GM19238 (cell line): ENCODE results near the gene EGFL6.

Source experiments
- DNase-seq: peaks from one replicate; pipeline ENCODE4 v3.0.0; 2011; ENCODE audit warnings: low spot score; ENCODE audit not compliant: insufficient read length

Gene EGFL6, protein sequence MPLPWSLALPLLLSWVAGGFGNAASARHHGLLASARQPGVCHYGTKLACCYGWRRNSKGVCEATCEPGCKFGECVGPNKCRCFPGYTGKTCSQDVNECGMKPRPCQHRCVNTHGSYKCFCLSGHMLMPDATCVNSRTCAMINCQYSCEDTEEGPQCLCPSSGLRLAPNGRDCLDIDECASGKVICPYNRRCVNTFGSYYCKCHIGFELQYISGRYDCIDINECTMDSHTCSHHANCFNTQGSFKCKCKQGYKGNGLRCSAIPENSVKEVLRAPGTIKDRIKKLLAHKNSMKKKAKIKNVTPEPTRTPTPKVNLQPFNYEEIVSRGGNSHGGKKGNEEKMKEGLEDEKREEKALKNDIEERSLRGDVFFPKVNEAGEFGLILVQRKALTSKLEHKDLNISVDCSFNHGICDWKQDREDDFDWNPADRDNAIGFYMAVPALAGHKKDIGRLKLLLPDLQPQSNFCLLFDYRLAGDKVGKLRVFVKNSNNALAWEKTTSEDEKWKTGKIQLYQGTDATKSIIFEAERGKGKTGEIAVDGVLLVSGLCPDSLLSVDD

DNA sequence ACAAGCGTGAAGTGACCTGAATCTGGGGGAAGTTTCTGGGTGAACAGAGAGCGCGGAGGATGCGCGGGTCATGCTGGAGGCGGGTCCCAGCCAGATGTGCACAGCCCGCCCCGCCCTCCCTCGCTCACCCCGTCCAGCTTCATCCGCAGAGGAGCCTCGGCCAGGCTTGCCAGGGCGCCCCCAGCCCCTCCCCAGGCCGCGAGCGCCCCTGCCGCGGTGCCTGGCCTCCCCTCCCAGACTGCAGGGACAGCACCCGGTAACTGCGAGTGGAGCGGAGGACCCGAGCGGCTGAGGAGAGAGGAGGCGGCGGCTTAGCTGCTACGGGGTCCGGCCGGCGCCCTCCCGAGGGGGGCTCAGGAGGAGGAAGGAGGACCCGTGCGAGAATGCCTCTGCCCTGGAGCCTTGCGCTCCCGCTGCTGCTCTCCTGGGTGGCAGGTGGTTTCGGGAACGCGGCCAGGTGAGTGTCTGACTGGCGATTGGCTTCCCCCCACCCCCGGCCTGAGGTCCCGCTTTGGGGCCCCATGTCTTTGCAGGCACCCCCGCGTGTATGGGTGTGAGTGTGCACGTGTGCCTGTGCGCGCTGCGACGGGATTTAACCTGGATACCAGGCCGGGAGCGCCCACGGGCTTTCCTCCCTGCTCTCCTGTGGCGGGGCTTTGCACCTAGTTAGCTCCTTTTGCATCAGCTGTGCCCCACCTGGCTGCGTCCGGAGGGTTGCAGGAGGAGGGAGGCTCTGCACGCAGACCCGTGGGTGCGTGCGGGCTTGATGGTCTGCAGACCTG lies at the start of gene EGFL6:
Gene EGFL6, plus strand, starts transcription at position 123 of the 782 bp plus-strand sequence. Its CDS starts 261 bp downstream, at position 384.
- DNase-seq: no peak

DNA sequence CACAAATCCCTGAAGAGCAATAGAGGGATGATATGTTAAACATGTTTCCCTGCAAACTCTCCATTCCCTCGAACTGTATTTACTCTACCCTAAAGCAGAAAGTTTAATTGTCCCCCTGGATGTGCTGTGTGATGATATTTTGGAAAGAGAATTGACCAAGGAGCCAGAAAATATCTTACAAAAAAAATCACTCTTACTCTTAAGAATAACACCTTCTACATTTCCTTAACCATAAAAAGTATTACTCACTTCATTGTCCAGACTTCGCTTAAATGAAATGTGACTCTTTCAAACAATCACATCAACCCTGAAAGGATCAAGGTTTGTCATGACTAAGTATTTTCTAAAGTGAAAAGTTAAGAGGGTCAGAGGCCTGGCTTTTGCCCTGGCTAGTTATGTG lies 49.0 kb upstream of the EGFL6 start:
- DNase-seq: no peak

DNA sequence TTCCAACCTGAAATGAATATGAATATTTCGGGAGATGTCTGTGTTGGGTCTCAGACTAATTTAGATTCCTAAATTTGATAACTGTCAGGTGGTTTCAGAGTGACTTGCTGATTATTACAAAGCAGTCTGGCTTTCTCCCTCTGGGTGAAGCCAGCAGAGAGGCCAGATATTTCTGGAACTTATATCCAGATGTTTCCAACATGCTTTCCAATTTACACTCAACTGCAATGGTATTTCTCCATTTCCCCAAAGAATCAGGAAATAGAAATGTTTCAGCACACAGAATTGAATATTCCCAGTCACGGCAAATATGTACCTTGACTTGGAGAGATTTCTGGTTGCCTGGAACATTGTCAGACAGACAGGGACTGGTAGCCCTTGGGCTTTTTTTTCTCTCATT lies 48.5 kb upstream of the EGFL6 start:
- no peak for DNase-seq

DNA sequence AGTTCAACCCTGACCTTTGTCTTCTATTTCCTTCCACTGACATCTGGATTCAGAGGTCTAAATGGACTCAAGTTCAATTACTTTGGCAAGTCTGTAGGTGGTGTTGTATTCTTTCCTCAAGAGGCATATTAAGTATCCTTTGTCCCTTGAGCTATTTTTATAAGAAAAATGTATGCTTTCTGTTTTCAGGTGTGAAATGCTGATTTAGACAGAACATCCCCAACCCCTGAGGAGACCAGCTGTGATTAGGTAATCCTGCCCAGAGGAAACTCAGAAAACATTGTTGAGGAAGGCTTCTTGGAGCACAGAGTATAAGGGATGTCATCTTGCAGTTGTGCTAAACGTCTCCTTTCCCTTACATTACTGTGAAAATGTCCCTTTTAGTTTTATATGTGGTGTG lies 46.6 kb upstream of the EGFL6 start:
- no peak for DNase-seq

DNA sequence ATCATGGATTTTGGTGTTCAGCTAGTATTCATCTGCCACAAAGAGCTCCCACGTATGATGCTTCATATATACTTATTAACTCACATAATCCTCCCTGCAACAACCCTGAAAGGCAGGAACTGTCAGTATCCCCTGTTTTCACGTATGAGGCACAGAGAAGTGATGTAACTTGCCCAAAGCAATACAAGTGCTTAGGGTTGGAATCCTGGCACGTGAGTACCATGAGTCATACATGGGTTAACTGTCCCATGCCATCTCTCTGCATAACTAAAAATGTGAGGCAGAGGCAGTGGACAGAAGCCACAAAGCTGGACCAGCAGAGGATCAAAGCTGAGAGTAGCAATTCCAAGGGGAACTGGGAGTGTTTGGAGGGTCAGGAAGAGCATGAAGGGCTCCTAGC lies 35.7 kb upstream of the EGFL6 start:
- no peak for DNase-seq

DNA sequence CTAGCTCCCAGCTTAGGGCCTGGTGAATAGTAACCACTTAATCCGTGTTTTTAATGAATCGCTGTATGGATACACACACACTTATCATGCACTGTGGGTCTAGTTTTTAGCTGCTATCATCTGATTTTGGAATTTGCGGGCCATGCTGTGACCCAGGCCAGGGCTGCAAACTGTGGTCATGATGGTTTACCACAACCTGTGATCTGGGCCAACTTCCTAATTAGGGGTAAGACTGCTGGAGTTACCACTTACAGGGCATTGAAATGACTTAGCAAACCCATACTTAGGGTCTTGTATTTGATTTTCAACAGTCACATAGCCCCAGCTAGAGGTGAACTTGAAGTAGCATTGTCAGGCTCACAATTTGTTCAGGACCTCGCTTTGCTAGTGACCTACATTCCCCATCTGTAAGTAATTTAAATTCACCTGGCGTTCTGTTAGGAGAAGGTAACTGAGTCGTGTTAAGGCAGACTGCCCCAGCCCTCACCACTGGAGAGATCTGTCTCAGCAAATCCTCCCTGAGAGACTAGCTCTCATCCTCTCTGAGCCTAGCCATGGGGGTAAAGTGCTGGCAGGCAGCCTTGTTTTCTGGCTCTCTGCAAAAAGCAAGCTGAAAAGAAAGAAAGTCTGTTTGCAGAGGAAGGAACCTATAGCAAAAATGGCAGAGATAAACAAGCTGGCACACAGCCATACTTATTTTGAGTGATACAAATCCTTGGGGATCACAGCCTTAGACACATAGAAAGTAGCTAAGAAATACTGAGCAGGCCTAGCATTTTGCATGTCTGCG lies 33.8 kb upstream of the EGFL6 start:
- no peak for DNase-seq

DNA sequence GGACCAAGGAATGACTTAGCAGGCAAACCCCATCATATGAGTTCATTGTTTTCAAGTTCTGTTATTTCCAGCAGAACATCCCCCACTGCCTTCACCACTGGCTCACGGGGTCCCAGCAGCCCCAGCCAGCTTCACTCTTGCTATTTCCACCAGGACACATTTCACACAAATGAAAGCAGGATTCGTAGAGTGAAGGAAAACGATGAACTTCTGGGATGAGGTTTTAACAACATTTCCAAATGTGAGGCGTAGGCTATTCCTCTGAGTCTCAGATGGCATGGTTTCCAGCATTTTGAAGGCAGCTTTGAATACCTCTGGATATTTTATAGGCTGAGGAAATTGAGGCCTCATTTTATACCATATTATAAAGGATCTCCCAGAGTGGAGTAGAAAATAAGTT lies 32.9 kb upstream of the EGFL6 start:
- DNase-seq: no peak

DNA sequence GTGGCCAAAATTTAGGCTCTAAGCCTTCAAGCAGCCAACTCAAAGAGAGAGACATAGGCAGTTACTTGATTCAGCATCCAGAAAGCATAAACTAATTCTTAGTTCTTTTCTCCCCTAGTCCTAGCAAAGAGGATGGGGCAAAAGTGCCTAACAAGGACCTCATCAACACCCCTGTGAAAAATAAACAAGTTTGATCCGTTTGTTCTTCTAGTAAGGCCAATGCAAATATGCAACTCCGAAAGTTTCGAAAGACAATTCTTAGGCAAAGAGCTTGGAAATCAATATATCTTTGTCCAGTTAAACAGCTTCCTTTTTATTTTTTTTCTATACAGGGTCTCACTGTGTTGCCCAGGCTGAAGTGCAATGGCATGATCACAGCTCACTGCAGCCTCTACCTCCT lies 31.0 kb upstream of the EGFL6 start:
- DNase-seq: no peak

DNA sequence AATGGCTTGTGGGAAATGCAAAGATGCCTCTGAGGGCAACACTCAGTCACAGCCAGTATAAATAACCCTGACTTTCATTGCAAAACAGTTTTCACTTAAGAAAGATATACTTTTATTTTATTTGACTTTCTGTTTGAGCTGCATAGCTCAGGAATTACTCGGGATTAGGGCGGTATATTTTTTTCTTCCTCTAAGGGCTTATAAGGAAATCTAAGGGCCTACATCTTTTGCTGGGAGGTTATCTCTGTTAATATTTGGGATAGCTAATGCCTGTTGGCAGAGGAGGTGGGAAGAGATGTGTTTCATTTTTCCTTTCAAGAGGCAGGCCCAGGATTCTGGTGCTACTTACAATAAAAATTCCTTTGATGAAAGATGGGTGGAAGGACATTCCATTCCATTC lies 28.8 kb upstream of the EGFL6 start:
- no peak for DNase-seq

DNA sequence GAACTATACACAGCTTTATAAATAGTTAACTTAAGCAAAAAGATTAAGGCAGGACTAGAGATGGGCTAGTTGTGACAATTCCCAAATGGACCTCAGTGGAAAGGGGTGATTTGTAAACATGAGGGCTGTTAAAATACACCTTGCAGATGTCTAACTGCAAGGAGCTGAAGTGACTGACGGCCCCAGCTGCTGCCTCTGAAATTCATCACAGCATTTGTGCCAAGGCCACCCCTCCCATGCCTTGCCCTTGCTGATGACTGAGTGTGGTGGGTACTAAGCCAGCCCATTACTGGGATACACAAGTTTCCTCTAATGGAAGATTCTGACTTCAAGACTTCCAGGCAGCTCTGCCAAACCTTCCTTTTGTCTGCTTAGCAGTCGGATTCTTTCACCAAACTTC lies 23.7 kb upstream of the EGFL6 start:
- DNase-seq: no peak

DNA sequence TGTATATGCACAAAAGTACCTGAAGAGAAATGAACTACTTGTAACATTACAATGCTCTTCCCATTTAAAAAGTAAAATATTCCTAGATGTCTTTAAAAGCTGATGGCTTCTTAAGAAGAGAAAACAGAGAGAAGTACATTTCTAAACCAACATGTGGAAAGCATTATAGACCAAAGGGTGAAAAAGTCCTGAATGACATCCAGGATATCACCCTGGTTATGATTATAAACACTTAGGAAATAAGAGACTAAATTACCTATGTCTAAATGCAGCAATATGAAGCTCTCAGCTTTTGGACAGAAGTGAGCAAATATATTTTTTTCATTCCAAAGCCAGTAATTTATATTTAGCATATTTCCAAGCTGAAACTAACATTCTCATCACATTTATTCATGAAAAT lies 21.7 kb upstream of the EGFL6 start:
- no peak for DNase-seq

DNA sequence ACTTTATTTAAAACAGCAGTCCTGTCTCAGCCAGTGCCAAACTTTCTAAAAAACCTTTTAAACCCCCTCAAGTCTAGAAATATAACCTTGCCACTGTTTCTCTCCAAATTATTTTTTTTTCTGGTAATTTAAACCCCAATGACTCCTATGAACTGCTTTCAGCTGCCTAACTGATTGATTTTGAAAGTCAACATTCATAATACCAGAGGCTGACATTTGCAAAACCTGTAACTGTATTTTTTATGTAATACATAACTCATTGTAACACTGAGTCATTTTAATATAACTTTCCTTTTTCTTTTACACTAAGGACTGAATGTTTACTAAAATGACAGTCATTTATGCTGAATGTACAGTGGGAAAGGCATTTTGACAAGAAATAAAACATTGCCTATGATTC lies 19.1 kb upstream of the EGFL6 start:
- DNase-seq: no peak

DNA sequence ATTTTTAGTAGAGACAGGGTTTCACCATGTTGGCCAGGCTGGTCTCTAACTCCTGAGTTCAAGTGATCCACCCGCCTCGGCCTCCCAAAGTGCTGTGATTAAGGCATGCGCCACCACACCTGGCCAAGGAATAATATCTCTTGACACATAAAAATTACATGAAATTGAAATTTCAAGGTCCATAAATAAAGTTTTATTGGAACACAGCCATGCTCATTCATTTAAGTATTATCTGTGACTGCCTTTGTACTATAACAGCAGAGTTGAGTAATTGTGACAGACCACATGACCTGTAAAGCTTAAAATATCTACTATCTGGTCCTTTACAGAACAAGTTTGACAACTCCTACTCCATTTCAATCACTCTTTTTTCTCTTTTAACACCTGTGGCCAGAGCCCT lies 17.8 kb upstream of the EGFL6 start:
- DNase-seq: no peak

DNA sequence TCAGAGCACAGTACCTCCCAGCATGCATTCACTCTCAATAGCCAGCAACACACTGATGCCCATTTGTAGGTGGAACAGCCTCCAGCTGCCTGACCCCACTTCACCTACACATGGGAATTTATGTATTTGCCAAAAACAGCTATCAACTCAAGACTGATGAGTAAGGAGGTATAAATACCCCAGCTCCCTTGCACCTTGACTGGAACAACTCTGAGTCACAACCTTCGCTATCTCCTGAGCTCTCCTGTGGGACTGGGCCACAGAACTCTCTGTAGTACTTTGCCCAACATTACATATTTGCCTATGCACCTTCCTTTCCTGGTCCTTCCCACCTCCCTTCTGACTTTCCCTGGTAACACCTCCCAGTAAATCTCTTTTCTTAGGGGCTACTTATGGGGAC lies 16.5 kb upstream of the EGFL6 start:
- no peak for DNase-seq

DNA sequence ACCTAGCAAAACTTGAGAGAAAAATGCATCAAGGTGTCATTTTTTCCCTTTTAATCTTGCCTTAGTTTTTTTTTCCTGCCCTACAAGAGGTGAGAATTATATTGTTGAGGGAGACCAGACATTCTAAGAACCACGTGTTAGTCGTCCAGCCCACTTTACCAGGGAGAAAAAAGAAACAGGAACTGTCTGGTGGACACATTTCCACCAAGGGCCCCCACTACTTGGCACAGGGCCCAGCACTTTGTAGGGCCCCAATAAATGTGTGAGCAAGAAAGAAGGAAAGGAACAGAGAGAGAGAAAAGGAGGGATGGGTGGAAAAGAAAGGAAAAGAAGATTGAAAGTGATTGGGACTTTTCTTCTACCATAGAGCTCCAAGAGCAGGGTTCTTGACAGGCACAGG lies 3.9 kb upstream of the EGFL6 start:
- no peak for DNase-seq

DNA sequence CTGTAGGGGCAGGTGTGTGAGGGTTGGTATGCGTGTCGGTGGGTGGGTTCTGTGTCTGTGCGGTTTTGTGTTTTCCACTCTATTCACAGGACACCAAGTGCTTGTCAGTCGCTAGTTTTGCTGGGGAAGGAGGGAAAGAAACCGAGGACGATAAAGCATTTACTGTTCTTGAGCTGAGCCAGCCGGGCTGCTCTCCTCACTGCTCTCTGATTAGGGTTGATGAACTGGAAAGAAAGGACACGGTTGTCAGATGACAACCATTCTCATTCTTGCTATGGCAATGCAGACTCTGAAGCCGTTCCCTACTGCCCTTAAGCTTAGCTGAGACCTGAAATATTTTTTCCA lies 832 bp downstream of the EGFL6 start:
- no peak for DNase-seq

DNA sequence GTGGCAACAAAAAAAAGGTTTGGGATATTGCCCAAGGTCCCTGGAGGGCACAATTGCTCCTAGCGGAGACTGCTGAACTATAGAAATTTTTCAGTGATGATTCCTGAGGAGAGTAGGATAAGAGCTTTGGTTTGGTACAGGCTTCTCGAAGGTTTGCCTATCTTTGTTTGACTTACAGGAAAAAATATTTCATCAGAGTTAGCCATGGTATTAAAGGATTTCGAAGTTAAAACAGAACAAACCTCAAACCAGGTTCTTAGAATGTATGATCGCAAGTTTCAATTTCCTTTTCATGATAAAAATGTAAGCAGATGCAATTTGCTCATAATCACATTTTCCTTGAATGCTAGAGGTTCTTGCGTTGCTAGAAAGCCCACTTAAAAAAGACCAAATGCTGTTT lies 1.7 kb downstream of the EGFL6 start:
- DNase-seq: no peak

DNA sequence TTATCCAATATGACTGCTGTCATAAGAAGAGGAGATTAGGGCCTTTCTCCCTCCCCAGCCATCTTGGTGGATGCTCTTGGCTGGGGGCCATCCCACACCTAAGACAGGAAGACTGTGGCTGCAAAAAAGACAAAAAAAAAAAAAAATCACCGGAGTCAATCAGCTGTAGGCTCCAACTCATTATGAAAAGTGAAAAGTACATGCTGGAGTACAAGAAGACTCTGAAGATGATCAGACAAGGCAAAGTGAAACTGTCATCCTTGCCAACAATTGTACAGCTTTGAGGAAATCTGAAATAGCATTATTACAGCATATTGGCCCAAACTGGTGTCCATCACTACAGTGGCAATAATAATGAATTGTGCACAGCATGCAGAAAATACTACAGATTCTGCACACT lies 5.2 kb downstream of the EGFL6 start:
- no peak for DNase-seq

DNA sequence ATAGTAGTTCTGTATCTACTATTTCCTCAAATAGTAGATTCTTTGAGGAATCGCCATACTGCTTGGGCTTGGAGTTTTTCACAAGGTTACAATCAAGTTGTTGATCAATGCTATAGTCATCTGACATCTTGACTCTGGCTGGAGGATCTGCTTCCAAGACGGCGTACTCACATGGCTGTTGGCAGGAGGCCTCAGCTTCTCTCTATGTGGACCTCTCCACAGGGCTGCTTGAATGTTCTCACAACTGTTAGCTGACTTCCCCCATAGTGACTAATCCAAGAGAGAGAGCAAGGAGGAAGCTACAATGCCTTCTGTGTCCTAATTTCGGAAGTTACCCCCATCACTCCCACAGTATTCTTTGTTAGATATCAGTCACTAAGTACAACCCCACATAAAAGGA lies 10.3 kb downstream of the EGFL6 start:
- no peak for DNase-seq

DNA sequence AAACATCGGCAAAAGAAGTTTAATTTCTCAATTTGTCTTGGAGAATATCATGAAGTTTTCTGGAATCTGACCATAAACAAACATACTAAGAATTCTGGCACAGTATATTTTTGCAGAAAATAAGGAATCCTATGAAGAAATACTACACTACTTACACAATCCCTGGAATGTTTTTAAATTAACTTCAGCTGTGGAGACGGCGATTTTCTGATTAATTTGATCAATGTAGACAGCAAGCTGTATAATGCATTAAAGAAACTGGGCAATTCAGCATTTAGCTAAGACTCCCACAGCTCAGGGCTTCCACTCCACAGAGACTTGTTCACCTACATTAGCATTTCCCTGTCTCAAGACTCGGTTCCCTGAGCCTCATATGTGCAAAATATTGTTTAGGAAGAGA lies 12.2 kb downstream of the EGFL6 start:
- DNase-seq: no peak

DNA sequence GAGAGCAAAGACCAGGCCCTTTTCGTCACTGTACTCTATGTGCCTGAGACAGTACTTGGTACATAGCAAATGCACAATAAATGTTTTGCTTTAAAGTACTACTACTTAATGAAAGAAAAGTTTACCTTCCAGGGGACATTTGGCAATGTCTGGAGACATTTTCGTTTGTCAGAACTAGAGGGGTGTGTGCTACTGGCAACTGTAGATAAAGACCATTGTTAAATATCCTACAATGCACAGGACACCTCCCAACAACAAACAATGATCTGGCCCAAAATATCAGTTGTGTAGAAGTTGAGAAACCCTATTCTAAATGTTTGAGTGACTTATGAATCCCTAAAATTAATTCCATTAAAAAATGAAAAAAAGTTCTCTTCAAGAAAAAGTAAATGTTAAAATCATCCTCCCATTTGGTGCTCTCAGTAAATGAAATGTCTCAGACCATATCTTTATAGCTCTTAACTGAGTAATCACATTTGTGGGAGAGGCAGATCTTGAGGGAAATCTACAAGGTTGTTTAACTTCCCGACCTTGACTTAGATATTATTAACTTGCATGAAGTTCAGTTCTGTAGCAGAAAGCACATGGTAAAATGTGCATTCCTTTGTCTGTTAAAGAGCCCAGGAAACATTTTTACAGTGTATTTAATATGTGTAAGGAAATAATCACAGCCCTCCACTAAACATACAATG lies 18.5 kb downstream of the EGFL6 start:
- no peak for DNase-seq
